ENCODE results near the gene OR2A12. TPM values are rescaled to one million over a fixed set of nuclear protein-coding genes. Genes with fewer than 3 reads are reported as not detected.

Gene OR2A12, protein sequence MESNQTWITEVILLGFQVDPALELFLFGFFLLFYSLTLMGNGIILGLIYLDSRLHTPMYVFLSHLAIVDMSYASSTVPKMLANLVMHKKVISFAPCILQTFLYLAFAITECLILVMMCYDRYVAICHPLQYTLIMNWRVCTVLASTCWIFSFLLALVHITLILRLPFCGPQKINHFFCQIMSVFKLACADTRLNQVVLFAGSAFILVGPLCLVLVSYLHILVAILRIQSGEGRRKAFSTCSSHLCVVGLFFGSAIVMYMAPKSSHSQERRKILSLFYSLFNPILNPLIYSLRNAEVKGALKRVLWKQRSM
- not detected in 3 replicates for polyA plus RNA-seq
- not detected for polyA plus RNA-seq (2011; ENCODE audit: low read depth)
- polyA plus RNA-seq (2011; cell fraction: cytosol; rRNA removed), result not detected in 2 replicates
- not detected in 2 replicates for polyA plus RNA-seq (2011; cell fraction: nucleus; rRNA removed)
- not detected in 2 replicates for polyA plus RNA-seq (2012; ENCODE audit: low replicate concordance)
- not detected in 3 replicates for polyA minus RNA-seq
- not detected for polyA minus RNA-seq (2011; cell fraction: cytosol; rRNA and poly(A)+ RNA removed)
- polyA minus RNA-seq (2011; cell fraction: nucleus; rRNA and poly(A)+ RNA removed), result not detected in 2 replicates

DNA sequence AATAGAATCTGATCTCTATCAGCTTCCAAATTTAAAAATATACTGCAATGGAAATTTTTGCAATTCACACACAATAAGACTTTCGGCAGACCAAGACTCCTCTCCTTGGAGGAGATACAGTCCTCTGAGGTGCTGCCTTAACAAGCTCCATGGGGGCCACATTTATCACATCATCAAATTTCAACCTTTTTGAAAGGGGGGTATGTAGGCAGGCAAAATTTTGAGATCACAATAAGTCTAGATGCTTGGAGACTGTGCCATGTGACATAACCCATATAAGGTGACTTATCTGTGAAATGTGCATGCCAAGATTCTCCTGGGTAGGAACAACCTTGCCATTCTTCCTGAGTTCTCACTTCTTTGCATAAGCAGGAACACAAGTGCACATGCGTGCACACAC lies at the start of gene OR2A12:
Gene OR2A12, plus strand, starts transcription at position 301 of the 400 bp plus-strand sequence. CDS start 8,830 bp downstream, outside the sequence.
- Histone ChIP-seq H3K27me3 (ENCODE audit: control insufficient read depth, extremely low read depth, insufficient read depth, low read length) (no peaks in the 10 kb centered on the region), H3K9me3 (ENCODE audit: control insufficient read depth, low read depth, low read length) (no peaks in the 10 kb centered on the region), H3K79me2 (ENCODE audit: control insufficient read depth, insufficient read depth, low read length) (no peaks in the 10 kb centered on the region), H3K4me3 (ENCODE audit: control insufficient read depth in 2 of 3, extremely low read depth in 1 of 3, insufficient read depth in 2 of 3, low read depth in 1 of 3, low read length in 3 of 3) (no peak within 1 kb of the TSS), H3K27ac (ENCODE audit: control insufficient read depth, insufficient read depth, low read length) (no peak within 1 kb of the TSS), H2AFZ (ENCODE audit: control insufficient read depth, low read length) (no peak within 1 kb of the TSS), H4K20me1 (ENCODE audit: control insufficient read depth, extremely low read depth, insufficient read depth, low read length) (no peaks in the 10 kb centered on the region), H3K4me2 (ENCODE audit: control insufficient read depth, extremely low read depth, insufficient read depth, low read depth, low read length) (no peak within 1 kb of the TSS), H3K36me3 (ENCODE audit: control insufficient read depth in 2 of 2, extremely low read depth in 1 of 2, insufficient read depth in 2 of 2, low read length in 2 of 2) (no peaks in the 10 kb centered on the region), H3K9me1 (ENCODE audit: control insufficient read depth, extremely low read depth, insufficient read depth, low read length) (no peaks in the 10 kb centered on the region), H3K9ac (ENCODE audit: control insufficient read depth, extremely low read depth, insufficient read depth, low read length) (no peak within 1 kb of the TSS), H3K4me1 (ENCODE audit: control insufficient read depth, extremely low read depth, insufficient read depth, low read length) (no peaks in the 10 kb centered on the region)
- FAIRE-seq (no peak), DNase-seq (ENCODE audit: low read depth, low spot score) (no peak)
- dilution Hi-C loops (cut with MboI; ENCODE audit: extremely low pct_ligation_motif_present, low sequenced_read_pairs), result no loop called here
- TF ChIP-seq, protein P1, sequence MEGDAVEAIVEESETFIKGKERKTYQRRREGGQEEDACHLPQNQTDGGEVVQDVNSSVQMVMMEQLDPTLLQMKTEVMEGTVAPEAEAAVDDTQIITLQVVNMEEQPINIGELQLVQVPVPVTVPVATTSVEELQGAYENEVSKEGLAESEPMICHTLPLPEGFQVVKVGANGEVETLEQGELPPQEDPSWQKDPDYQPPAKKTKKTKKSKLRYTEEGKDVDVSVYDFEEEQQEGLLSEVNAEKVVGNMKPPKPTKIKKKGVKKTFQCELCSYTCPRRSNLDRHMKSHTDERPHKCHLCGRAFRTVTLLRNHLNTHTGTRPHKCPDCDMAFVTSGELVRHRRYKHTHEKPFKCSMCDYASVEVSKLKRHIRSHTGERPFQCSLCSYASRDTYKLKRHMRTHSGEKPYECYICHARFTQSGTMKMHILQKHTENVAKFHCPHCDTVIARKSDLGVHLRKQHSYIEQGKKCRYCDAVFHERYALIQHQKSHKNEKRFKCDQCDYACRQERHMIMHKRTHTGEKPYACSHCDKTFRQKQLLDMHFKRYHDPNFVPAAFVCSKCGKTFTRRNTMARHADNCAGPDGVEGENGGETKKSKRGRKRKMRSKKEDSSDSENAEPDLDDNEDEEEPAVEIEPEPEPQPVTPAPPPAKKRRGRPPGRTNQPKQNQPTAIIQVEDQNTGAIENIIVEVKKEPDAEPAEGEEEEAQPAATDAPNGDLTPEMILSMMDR (optimal IDR thresholded peaks at IDR 0.05 in 1 of 3, IDR thresholded peaks at IDR 0.05 in 1 of 3, conservative IDR thresholded peaks at IDR 0.05 in 1 of 3; ENCODE audit: extremely low read depth in 1 of 3, insufficient read depth in 2 of 3, low read length in 3 of 3), result no peak
- no peak for TF ChIP-seq EZH2 (IDR thresholded peaks at IDR 0.05; ENCODE audit: low read length)

DNA sequence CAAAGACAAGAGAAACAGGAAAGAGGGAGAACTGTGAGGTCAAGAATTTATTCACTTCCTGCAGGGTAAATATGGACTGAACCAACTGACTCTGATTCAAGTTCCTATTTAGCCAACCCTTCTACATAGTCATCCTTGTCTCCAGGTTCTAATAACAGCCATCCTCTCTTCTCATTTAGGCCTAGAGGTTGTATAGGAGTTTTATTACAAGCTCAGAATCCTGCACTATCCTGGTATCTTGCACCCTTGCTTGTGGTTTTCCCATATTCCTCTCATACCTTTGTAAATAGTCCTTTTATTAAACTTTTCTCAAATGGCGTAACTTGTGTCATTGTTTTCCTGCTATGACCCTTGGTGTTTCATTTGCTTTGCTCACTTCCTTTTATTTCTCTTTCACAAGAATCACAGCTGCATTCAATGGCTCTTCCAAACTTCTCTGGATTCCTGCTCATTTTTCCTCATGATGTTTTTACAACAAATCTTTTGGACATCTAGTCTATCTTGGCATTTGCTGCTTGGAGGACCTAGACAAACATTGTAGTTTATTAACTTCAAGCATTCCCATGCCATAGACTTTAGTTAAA lies 49.7 kb upstream of the OR2A12 start:
- Histone ChIP-seq H3K4me2 (ENCODE audit: control insufficient read depth, extremely low read depth, insufficient read depth, low read depth, low read length) (no peak overlapping the region), H3K27ac (ENCODE audit: control insufficient read depth, insufficient read depth, low read length) (no peak overlapping the region), H3K9me1 (ENCODE audit: control insufficient read depth, extremely low read depth, insufficient read depth, low read length) (no peaks in the 10 kb centered on the region), H3K9ac (ENCODE audit: control insufficient read depth, extremely low read depth, insufficient read depth, low read length) (no peak overlapping the region), H3K4me1 (ENCODE audit: control insufficient read depth, extremely low read depth, insufficient read depth, low read length) (no peaks in the 10 kb centered on the region), H4K20me1 (ENCODE audit: control insufficient read depth, extremely low read depth, insufficient read depth, low read length) (no peaks in the 10 kb centered on the region), H3K4me3 (ENCODE audit: control insufficient read depth in 2 of 3, extremely low read depth in 1 of 3, insufficient read depth in 2 of 3, low read depth in 1 of 3, low read length in 3 of 3) (no peak overlapping the region), H3K27me3 (ENCODE audit: control insufficient read depth, extremely low read depth, insufficient read depth, low read length) (no peaks in the 10 kb centered on the region), H3K36me3 (ENCODE audit: control insufficient read depth in 2 of 2, extremely low read depth in 1 of 2, insufficient read depth in 2 of 2, low read length in 2 of 2) (no peaks in the 10 kb centered on the region), H2AFZ (ENCODE audit: control insufficient read depth, low read length) (no peak overlapping the region), H3K79me2 (ENCODE audit: control insufficient read depth, insufficient read depth, low read length) (no peaks in the 10 kb centered on the region), H3K9me3 (ENCODE audit: control insufficient read depth, low read depth, low read length) (no peaks in the 10 kb centered on the region)
- no peak for FAIRE-seq
- dilution Hi-C loops (cut with MboI; ENCODE audit: extremely low pct_ligation_motif_present, low sequenced_read_pairs), result no loop called here
- no peak for DNase-seq (ENCODE audit: low read depth, low spot score)
- TF ChIP-seq, protein P1 (optimal IDR thresholded peaks at IDR 0.05 in 1 of 3, IDR thresholded peaks at IDR 0.05 in 1 of 3, conservative IDR thresholded peaks at IDR 0.05 in 1 of 3; ENCODE audit: extremely low read depth in 1 of 3, insufficient read depth in 2 of 3, low read length in 3 of 3), result no peak
- no peak for TF ChIP-seq EZH2 (IDR thresholded peaks at IDR 0.05; ENCODE audit: low read length)

All from keratinocyte (primary cell).